ENCODE data around the gene BTBD16. TPM values are rescaled to one million over a fixed set of nuclear protein-coding genes. Genes with fewer than 3 reads are reported as not detected.
A peak's percentile ranks its signal among the peaks of the same experiment; 100 is the strongest.

Gene BTBD16
- total RNA-seq, 1 experiment from 2014 or later, result 0.82 TPM

DNA sequence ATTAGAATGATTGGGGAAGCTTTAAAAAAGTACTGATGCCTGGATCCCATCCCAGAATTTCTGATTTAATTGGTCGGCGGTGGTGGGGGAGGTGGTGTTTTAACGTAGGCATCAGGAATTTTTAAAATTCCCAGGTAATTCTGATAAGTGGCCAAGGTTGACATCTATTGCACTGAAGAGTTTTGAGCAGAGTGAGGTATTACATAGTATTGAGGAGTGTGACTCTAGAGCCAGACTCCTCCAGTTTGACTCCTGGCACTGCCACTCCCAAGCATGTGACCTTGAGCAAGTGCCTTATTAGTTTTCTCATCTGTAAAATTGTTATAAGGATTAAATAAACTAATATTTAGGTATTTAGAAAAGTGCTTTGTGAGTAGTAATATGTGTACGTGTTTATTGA, 109.6 kb downstream of the BTBD16 start:
- Histone ChIP-seq H3K27ac (ENCODE audit: low read length) (0 out of 2 replicates have a peak overlapping the region, but pooled peaks have one; percentile 18), H3K4me1 (ENCODE audit: control insufficient read depth, insufficient read depth, low read length) (peaks cover 23% of the 10 kb centered on the region), H3K27me3 (ENCODE audit: control insufficient read depth, insufficient read depth, low read length) (no peaks in the 10 kb centered on the region), H3K4me3 (ENCODE audit: low read depth in 2 of 2, low read length in 2 of 2) (no peak overlapping the region), H3K36me3 (ENCODE audit: control insufficient read depth, insufficient read depth, low read length) (peaks cover 2% of the 10 kb centered on the region; the same call in 1 of the 2 replicates), H3K9me3 (ENCODE audit: control insufficient read depth, insufficient read depth, low read depth, low read length) (no peaks in the 10 kb centered on the region)
- no TSS peak for BruUV-seq (replicated peaks)
- ChIA-PET POLR2A (no interaction called here), CTCF (no interaction called here)
- intact Hi-C loops (cut with micrococcal nuclease; ENCODE audit: unreplicated experiment), result no loop called here
- no peak for DNase-seq (ENCODE audit: low read depth, low spot score)
- in situ Hi-C loops (cut with HindIII; ENCODE audit: low pct_unique_long_range_greater_than_20kb, low sequenced_read_pairs), result no loop called here
- TF ChIP-seq TCF7L2 (IDR thresholded peaks at IDR 0.05; ENCODE audit: low read depth, low read length), result no peak
- no peak for ATAC-seq

DNA sequence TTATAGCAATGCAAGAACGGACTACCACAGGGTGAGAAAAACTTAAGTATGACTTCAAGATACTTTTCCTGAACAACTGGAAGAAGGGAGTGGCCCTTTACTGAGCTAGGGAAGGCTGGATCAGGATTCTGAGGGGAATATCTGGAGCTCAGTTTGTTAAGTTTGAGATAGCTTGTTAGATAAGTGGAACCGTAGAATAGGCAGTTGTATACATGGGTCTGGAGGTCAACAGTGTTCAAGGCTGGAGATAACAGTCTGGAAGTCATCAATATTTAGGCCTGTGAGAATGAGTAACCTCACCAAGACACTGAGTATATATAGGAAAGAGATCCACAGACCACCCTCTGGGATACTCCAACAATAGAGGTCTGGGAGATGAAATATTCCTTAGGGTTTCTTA, 110.6 kb downstream of the BTBD16 start:
- intact Hi-C loops (cut with micrococcal nuclease; ENCODE audit: unreplicated experiment), result no loop called here
- Histone ChIP-seq H3K27me3 (ENCODE audit: control insufficient read depth, insufficient read depth, low read length) (no peaks in the 10 kb centered on the region), H3K36me3 (ENCODE audit: control insufficient read depth, insufficient read depth, low read length) (peaks cover 2% of the 10 kb centered on the region; the same call in 1 of the 2 replicates), H3K4me1 (ENCODE audit: control insufficient read depth, insufficient read depth, low read length) (peaks cover 24% of the 10 kb centered on the region), H3K9me3 (ENCODE audit: control insufficient read depth, insufficient read depth, low read depth, low read length) (no peaks in the 10 kb centered on the region), H3K4me3 (ENCODE audit: low read depth in 2 of 2, low read length in 2 of 2) (no peak overlapping the region), H3K27ac (ENCODE audit: low read length) (no peak overlapping the region)
- CTCF ChIA-PET, result no interaction called here
- ATAC-seq (peak; percentile 38; the same call in 1 of the 2 replicates), DNase-seq (ENCODE audit: low read depth, low spot score) (no peak)
- in situ Hi-C loops (cut with HindIII; ENCODE audit: low pct_unique_long_range_greater_than_20kb, low sequenced_read_pairs), result no loop called here
- no TSS peak for BruUV-seq (replicated peaks)
- TF ChIP-seq POLR2AphosphoS5 (IDR thresholded peaks at IDR 0.05; ENCODE audit: low read depth, low read length), result no peak
- TF ChIP-seq, protein P1, sequence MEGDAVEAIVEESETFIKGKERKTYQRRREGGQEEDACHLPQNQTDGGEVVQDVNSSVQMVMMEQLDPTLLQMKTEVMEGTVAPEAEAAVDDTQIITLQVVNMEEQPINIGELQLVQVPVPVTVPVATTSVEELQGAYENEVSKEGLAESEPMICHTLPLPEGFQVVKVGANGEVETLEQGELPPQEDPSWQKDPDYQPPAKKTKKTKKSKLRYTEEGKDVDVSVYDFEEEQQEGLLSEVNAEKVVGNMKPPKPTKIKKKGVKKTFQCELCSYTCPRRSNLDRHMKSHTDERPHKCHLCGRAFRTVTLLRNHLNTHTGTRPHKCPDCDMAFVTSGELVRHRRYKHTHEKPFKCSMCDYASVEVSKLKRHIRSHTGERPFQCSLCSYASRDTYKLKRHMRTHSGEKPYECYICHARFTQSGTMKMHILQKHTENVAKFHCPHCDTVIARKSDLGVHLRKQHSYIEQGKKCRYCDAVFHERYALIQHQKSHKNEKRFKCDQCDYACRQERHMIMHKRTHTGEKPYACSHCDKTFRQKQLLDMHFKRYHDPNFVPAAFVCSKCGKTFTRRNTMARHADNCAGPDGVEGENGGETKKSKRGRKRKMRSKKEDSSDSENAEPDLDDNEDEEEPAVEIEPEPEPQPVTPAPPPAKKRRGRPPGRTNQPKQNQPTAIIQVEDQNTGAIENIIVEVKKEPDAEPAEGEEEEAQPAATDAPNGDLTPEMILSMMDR (IDR thresholded peaks at IDR 0.05), result no peak
- TF ChIP-seq TCF7L2 (IDR thresholded peaks at IDR 0.05; ENCODE audit: low read depth, low read length), result no peak
- no peak for TF ChIP-seq SIN3A (IDR thresholded peaks at IDR 0.05; ENCODE audit: borderline replicate concordance, insufficient read depth, low read depth, low read length)
- TF ChIP-seq, protein P2, sequence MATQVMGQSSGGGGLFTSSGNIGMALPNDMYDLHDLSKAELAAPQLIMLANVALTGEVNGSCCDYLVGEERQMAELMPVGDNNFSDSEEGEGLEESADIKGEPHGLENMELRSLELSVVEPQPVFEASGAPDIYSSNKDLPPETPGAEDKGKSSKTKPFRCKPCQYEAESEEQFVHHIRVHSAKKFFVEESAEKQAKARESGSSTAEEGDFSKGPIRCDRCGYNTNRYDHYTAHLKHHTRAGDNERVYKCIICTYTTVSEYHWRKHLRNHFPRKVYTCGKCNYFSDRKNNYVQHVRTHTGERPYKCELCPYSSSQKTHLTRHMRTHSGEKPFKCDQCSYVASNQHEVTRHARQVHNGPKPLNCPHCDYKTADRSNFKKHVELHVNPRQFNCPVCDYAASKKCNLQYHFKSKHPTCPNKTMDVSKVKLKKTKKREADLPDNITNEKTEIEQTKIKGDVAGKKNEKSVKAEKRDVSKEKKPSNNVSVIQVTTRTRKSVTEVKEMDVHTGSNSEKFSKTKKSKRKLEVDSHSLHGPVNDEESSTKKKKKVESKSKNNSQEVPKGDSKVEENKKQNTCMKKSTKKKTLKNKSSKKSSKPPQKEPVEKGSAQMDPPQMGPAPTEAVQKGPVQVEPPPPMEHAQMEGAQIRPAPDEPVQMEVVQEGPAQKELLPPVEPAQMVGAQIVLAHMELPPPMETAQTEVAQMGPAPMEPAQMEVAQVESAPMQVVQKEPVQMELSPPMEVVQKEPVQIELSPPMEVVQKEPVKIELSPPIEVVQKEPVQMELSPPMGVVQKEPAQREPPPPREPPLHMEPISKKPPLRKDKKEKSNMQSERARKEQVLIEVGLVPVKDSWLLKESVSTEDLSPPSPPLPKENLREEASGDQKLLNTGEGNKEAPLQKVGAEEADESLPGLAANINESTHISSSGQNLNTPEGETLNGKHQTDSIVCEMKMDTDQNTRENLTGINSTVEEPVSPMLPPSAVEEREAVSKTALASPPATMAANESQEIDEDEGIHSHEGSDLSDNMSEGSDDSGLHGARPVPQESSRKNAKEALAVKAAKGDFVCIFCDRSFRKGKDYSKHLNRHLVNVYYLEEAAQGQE (IDR thresholded peaks at IDR 0.05; ENCODE audit: insufficient read depth in 1 of 2, low read depth in 2 of 2, low read length in 1 of 2), result no peak
- POLR2A ChIA-PET, result no interaction called here

DNA sequence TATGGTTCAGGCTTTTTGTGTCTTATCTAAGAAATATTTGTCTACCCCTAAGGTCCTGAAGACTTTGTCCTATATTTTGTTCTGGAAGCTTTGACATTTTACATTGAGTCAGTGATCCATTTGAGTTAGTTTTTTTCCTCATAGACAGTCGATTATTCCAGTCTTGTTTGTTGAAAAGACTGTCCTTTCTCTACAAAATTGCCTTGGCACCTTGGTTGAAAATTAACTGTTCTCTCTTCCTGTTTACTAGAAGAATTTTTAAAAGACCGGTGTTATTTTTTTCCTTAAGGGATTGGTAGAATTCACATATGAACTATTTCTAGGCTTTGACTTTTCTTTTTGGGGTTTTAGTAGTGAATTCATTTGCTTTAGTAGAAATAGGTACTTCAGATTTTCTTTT, 115.4 kb downstream of the BTBD16 start:
- no peaks in the 10 kb centered on the region for H3K9me3 ChIP-seq (ENCODE audit: control insufficient read depth, insufficient read depth, low read depth, low read length)
- no peak overlapping the region for H3K4me3 ChIP-seq (ENCODE audit: low read depth in 2 of 2, low read length in 2 of 2)
- ATAC-seq (no peak), DNase-seq (ENCODE audit: low read depth, low spot score) (no peak)
- TF ChIP-seq, protein P1 (IDR thresholded peaks at IDR 0.05), result no peak
- TF ChIP-seq, protein P2 (IDR thresholded peaks at IDR 0.05; ENCODE audit: insufficient read depth in 1 of 2, low read depth in 2 of 2, low read length in 1 of 2), result no peak
- ChIA-PET CTCF (no interaction called here), POLR2A (interaction anchor here (0.6 kb wide), 1 partner anchor 168 kb away, joined by 3 read pairs; no protein-coding TSS in a partner anchor)
- peaks cover 10% of the 10 kb centered on the region for H3K4me1 ChIP-seq (ENCODE audit: control insufficient read depth, insufficient read depth, low read length)
- intact Hi-C loops (cut with micrococcal nuclease; ENCODE audit: unreplicated experiment) (no loop called here), in situ Hi-C loops (cut with HindIII; ENCODE audit: low pct_unique_long_range_greater_than_20kb, low sequenced_read_pairs) (no loop called here)
- H3K27ac ChIP-seq (ENCODE audit: low read length), result peak overlapping the region; percentile 54; the same call in 1 of the 2 replicates
- no peaks in the 10 kb centered on the region for H3K27me3 ChIP-seq (ENCODE audit: control insufficient read depth, insufficient read depth, low read length)
- no peaks in the 10 kb centered on the region for H3K36me3 ChIP-seq (ENCODE audit: control insufficient read depth, insufficient read depth, low read length)
- BruUV-seq (replicated peaks), result no TSS peak

Measured in Panc1 (cell line).